Measurements from ENCODE around the gene LRRC18.

- TF ChIP-seq CTCF (IDR thresholded peaks at IDR 0.05): no peak
- no peak for TF ChIP-seq POLR2A (IDR thresholded peaks at IDR 0.05)
- no peak for TF ChIP-seq EP300 (IDR thresholded peaks at IDR 0.05)
- no peak for TF ChIP-seq POLR2AphosphoS5 (IDR thresholded peaks at IDR 0.05)
These were observed 732 bp upstream of the LRRC18 start for GRCh38 chr10:48940372-48940771.
